ENCODE measurements around the gene METTL18. TPM values are rescaled to one million over a fixed set of nuclear protein-coding genes. Genes with fewer than 3 reads are reported as not detected.
"Not testable (repeated sequence)": the region's sequence is repeated elsewhere in the genome, so short reads cannot be mapped to it uniquely, and the experiment has no call there.

Gene METTL18
- 7.2 and 9.0 TPM in 2 replicates for total RNA-seq

DNA sequence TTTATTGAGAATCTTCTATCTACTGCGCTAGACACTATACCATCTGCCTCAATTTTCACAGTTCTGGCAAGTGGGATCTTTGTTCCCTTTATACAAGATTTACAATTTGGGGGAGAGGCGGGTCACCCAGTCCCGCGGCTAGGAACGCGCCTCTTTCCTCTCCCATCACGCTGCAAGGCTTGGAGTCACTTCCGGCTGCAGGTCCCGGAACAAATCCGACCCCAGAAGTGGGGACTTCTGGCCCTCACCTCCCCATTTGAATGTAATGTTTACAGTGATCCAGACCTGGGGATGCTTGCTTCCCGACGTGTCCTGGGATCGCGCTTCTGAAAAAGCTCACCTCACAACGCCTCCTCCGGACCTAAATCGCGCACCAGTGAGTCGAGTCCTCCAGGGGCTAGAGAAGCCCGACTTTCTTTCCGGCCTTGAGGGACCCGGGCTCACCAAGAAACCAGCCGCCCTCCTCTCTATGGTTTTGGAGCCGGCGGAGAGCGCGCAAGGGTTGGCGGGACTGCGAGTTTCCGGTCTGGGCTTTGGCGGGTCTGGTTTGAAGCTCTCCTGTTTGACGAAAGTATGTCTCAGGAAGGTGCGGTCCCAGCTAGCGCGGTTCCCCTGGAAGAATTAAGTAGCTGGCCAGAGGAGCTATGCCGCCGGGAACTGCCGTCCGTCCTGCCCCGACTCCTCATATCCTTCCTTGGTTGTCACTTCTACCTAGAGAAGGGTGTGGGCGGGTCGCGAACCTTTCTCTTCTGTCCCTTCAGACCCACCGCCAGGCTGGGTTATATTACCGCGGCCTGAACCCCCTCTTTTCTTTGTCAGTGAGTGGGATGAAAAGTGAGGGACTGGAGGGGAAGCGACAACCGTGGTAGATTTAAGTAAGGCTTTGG, at the start of gene METTL18:
Gene METTL18 (minus strand): TSS at position 378 of the 887 bp plus-strand sequence. CDS start 1,212 bp downstream, outside the sequence.
- DNase-seq: peak; percentile 98

DNA sequence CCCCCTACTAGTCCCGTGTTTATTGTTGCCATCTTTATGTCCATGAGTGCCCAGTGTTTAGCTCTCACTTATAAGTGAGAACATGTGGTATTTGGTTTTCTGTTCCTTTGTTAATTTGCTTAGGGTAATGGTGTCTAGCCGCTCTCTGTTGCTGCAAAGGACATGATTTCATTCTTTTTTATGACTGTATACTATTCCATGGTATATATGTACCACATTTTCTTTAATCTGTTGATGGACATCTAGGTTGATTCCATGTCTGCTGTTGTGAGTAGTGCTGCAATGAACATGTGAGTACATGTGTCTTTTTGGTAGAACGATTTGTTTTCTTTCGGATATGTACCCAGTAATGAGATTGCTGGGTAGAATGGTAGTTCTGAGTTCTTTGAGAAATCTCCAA, 44.2 kb upstream of the METTL18 start:
- DNase-seq: no peak

DNA sequence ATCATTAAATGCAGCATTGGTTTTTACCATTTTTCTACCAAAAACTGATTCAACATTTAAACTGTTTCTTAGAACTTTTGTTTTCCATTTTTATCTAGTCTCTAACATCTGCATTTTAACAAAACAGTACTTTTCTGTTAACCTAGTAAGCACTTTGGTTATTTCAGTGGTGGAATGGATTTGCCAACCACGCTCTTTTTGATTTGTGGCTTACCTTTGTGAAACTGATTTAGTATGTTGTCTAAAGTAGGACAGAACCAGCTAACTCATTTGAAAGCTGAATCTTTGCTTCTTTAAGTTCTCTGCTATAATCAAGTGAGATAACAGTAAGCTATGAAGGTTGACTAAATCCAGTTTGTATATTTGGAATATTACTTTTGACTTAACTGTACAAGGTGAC, 41.5 kb upstream of the METTL18 start:
- no peak for DNase-seq

DNA sequence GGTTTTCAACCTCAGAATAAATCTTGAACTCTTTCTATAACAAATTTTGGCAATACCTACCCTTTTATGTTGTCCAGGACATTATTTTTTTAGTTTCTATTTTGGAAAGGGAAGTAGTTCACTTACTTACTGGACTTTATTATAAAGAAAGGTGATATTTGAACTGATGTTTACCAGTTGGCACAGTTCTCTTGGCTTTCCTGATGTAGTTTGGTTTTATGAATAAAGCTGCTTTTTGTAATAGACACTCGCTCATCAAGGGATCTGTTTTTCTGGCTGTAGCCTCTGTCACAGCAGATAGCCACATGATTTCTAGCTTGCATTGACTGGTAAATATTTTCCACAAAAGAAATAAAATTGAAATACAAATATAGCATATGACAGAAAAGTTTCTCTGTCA, 40.9 kb upstream of the METTL18 start:
- no peak for DNase-seq

DNA sequence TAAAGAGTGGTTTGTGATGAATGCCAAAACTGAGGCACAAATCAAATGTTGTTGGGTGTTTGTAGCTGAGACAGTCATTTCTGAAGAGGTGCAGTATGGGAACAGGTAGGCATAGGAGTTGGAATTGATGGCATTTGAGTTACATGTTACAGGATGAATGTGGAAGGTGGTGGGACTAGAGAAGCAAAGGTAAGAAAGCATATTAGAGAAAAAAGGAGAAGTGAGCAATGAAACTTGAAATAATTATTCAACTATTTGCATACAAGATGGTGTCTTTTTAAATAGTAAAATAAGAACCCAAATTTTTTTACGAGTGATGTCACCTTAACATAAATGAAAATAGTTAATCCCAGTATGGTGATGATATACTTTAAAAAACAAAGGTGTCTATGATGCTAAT, 40.2 kb upstream of the METTL18 start:
- no peak for DNase-seq

DNA sequence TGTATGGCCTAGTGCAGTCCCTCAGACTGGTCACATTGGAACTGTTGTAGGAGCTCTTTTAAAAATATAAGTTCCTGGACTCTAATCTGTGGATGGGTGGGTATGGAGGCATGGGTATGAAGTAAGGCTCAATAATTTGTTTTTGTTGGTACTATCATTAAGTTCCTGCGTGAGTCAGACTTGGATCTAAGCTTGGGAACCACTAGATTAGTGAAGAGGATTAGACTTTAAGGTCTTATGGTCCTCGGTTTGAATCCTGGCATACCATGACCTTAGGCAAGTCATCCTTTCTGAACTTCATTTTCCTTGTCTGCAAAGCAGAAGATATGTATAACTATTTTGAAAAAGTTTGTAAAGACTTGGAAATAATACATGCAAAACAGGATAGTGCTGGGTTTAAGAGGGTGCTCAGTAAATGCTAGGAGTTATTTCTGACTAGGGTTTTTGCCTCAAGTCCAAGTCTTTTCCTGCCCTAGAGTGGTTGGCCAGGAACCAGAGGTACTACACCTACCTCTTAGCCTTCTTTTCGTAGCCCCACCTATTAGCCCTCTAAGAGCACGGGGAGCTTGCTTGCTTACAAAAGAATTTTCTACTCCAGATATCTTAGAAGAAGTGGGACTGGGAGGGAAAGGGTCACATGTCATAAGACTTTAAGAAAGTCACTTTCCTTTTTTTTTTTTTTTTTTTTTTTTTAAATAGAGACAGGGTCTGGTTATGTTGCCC, 38.6 kb upstream of the METTL18 start:
- no peak for DNase-seq

DNA sequence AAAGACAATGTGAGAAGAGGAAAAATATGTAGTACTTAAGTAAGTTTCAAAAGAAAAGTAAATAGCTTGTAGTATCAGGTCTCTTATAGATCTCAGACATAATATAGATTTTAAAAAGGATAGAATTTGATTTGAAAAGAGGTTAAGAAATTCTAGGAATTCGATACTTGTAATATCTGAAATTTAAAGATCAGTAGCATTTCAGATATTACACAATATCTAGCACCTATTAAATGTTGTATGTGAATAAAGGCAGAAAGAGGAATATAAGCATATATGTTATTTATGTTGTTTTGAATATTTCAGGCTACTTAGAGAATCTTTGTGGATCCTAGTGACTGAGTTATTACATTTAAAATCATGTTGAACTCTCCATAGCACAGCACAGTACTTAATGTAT, 35.0 kb upstream of the METTL18 start:
- no peak for DNase-seq

DNA sequence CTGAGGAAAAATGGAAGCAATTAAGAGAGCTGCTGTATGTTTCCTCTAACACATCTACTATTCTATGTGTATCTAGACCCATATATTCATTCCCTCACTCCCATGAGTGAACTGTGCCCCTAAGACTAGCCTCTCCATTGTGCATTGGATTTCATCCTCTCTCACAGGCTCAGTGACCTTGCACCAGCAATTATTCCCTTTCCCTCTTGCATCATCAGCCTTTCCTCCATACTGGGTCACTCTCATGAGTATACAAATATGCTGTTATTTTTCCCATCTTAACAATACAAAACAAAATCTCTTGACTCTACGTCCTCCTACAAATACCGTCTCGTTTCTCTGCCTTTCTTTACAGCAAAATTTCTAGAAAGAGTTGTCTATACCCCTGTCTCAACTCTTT, 29.4 kb upstream of the METTL18 start:
- DNase-seq: no peak

DNA sequence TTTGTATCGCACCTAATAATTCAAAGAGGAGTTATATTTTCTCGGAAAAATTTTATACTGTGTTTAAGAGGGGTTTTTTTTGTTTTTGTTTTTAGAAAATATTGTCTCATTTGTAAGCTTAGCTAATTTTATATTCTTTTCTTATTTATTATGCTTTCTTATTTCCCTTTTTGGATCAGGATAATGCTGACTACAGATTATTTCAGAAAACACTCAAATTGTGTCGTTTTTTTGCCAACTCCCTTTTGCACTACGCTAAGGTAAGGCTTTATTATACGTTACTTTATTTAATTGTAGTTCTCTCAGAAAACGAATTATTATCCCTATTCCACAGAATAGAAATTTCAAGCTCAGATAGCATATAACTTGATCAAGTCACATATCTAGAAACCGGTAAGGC, 26.8 kb upstream of the METTL18 start:
- DNase-seq: no peak

DNA sequence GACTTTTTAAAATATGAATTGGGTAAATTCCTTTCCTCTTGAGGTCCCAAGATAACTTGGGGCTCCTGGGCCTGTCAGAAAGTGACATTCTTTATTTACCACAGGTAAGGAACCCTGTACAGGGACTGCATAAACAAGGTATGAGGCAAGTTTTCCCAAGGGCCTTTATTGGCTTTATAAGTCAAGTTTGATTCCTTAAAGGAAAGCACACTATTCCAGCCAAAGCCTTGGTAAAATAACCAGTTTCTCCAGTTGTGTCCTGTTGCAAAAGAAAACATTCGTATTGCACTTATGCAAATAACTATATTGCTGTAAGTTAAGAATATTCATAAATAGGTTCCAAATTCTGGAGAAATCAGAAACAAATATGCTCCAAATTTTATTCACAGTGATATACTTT, 21.9 kb upstream of the METTL18 start:
- no peak for DNase-seq

DNA sequence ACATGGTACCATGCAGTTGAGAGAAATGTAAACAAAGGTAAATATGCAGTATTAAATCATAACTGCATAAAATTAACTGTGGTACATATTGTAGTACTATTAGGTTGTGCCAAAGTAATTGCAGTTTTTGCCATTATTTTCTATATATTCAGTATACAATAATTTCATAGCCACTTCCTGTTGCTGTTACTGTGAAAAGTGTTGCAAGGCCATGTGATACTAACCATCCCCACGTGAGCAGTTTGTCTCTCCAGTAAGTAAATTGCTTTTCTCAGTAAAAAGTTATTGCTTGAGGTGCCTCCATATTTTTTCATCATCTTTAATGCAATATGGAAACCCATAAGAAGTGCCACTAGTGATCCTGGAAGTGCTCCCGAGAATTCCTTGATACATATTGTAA, 19.6 kb upstream of the METTL18 start:
- no peak for DNase-seq

DNA sequence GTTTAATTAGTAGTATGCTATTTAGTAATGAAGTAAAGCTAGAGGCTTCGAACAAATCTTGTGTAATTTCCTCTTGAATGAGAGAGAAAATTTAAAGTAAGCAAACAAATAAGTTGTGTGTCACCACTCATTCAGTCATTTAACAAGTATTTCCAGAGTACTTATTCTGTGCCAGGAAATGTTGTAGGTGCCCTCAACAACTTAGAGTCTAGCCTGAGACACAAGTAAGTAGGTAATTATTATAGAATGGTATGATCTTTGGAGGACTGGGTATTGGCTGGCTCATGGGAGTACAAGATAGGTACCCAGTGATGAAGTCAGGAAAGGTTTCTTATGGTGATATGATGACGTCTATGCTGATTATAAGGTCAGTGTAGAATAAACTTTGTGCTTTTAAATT, 17.4 kb upstream of the METTL18 start:
- no peak for DNase-seq

DNA sequence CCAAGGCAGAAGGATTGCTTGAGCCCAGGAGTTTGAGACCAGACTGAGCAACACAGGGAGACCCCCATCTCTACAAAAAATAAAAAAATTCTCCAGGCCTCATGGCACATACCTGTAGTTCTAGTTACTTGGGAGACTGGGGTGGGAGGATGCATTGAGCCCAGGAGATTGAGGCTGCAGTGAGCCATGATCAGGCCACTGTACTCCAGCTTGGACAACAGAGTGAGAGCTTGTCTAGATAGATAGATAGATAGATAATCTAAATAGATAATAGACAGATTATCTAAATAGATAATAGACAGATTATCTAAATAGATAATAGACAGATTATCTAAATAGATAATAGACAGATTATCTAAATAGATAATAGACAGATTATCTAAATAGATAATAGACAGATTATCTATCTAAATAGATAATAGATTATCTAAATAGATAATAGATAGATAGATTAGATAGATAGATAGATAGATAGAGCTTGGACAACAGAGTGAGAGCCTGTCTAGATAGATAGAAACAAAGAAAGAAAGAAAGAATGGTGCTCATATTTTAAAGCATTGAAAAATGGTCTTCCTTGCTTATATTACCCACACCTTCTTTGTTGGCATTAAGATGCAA, 16.8 kb upstream of the METTL18 start:
- not testable (repeated sequence) for DNase-seq

DNA sequence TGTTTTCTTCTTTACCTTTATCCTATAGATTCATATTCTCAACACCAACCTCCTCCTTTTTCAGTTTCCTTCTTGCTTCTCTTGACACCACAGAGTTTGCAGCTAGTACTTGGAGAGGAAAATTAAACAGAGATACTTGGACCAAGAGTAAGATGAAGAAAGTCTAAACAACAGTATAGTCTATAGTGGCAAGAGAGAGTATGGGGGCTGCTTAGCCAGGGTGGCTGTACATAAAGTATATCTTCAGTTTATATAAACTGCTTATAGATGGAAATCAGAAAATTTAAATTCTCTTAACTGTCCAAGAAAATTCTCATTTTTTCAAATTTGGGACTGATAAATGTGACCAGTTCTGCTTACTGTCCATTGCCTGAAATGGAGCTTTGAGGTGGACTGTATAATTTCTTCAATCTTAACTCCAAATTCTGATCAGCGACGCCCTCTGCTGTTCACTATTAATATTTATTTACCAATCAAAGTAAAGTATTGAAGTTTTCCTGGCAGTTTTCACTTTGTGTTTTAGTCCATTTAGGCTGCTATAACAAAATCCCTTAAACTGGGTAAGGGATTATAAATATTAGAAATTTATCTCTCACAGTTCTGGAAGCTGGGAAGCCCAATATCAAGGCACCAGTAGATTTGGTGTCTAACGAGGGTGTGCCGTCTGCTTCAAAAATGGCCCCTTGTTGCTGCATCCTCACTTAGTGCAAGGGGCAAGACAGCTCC, 14.8 kb upstream of the METTL18 start:
- DNase-seq: peak; percentile 75

DNA sequence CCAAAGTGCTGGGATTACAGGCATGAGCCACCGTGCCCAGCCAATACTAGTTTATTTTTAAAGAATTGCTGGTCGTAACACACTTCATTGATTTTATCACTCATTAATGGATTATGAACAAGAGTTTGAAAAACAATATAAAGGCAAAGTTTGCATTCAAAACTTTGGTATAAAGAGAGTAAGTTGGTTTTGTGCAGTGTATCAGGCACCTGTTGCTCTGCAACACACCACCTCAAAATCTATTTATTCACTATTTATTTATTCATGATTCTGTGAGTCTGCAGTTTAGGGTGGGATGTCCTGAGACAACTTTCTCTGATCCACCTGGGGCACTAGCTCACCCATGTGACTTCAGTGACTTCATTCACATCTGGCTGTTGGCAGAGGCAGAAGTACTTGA, 10.2 kb upstream of the METTL18 start:
- no peak for DNase-seq

DNA sequence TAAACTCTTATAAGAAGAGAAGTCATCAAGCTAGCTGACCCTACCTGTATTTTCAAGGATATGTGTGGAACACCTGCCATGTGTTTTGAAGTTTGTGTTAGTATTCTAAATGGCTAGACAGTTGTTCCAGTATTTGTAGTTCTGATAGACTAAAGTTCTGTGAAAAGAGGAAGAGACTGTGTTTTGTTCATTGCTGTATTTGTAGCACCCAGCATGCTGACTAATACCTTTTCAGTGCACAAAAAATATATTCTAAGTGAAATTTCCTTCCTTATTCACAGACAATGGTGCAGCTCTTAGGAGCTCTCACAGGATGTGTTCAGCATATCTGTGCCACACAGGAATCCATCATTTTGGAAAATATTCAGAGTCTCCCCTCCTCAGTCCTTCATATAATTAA, 8.2 kb upstream of the METTL18 start:
- peak; percentile 26 for DNase-seq

DNA sequence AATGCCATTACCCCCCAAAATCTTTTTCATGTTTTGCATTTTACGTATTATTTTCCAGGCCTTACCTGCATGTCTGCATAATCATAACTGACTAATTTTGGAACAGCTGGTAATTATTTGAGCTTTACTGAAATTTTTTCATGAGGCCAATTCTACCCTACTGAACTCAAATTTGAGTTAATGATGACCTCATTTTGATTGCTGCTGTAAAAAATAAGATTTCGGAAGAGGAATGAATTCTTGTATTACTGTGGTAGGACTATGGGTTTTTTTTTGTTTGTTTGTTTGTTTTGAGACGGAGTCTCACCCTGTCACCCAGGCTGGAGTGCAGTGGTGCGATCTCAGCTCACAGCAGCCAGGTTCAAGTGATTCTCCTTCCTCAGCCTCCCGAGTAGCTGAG, 2.6 kb upstream of the METTL18 start:
- DNase-seq: no peak

DNA sequence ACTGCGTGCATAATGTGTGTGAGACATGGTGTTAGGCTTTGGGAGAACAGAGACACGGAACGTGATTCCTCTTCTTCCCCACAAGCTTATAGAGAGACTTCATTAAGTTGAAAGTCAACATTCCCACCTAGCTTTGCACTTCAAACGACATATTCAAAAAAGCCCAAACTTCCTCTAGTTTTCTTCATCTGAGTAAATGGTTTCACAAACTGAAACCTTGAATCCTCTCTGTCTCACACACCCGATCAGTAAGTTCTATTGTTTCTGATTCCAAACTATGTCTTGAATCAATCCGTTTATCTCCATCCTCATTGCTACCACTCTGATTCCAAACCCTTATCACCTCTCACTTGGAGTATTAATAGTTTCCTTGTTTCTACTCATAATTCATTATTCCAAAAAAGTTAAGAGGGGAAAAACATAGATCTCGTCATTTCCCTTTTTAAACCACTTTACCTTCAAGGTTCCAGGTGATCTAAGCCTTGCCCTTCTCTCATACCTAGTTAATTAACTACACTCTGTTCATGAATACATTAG, 1.6 kb upstream of the METTL18 start:
- no peak for DNase-seq

DNA sequence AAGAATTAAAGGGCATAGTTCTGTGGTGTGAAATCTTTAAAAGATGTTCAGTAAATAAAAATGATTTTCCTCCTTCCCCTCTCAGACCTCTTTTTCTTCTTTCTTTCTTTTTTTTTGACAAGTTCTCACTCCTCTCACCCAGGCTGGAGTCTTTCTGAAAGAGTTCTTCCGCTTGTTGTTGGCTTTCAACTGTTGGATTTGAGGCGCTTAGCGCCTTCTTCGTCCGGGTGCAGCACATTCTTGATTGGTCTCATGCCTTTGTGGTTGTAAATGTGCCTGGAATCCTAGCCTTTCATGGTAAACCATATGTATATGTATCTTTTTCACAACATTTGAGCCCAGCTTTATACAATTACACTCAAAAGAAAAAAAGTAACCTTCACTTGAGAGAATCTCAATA, 980 bp upstream of the METTL18 start:
- peak; percentile 37 for DNase-seq

DNA sequence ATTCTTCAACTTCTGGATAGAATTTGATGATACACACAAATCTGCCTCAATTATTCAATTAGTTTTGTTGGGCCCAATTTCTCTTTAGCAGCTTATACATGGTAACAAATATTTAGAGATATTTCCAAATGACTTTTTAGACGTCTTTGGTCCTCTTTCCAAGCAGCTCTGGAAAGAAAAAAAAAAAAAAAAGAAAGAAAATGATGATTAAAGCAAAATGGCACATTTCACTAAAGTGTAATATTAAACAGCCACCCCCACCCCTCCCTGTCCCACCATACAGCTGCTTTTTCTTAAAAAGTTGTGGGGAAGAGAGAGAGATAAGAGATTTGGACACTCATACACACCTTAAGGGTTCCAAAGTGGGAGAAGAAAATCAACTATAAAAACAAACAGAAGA, 977 bp downstream of the METTL18 start:
- no peak for DNase-seq

DNA sequence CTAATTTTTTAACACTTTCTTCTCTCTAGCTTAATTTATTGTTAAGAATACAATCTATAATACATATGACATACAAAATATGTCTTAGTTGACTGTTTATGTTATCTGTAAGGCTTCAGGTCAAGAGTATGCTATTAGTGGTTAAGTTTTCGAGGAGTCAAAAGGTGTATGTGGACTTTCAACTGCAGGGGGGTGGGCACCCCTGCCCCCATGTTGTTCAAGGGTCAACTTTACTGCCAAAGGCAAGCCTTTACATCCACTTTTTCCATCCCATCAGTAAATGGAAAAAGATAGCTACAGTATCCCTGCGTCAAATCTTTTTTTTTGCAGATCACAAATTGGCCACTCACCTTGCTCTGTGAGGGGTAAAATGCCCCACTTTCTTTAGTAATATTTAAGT, 6.3 kb downstream of the METTL18 start:
- no peak for DNase-seq

DNA sequence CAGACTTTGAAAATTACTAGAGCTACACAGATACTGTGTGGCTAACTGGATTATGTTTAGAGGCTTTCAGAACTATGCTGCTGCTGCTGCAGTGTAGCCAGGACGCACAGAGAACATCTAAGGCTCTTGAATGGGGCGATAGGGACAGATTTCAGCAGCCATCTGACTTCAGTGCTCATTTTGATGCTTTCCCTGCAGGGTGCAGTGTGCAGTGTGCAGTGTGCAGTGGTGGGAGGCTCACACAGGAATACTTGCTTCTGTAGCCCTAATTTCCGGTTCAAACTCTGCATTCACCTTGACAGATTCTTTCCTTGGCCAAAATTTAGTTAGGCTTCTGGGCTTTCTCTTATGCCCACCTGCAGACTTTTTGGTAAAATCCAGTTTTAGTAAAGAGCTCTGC, 7.7 kb downstream of the METTL18 start:
- no peak for DNase-seq

DNA sequence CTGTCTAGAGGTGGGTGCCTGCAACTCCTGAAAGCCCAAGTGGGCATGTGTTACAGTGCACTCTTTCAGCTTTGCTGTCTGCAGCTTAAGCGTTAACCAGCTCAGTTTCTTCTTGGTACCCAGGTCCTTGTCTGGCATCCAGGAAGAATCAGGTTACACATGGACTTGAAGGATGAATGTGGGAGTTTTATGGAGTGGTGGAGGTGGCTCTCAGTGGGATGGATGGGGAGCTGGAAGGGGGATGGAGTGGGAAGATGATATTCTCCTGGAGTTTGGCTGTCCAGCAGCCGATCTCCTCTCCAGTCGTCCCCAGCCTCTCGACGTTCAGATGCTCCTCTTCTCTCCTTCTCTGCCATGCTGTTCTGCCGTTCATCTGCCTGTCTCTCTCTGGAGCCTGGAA, 9.4 kb downstream of the METTL18 start:
- no peak for DNase-seq

Data from dermis blood vessel endothelial cell (primary cell).